CD4-positive, alpha-beta T cell (primary cell): ENCODE results near the gene ZC3HAV1. TPM values are rescaled to one million over a fixed set of nuclear protein-coding genes. Genes with fewer than 3 reads are reported as not detected.
"Not testable (repeated sequence)": the region's sequence is repeated elsewhere in the genome, so short reads cannot be mapped to it uniquely, and the experiment has no call there.

Source experiments
- ATAC-seq: fragments of 200-7000 bp; cut with Tn5 transposase; one replicate; pipeline ENCODE4 v1.10.0; 2022; ENCODE audit warnings: mild to moderate bottlenecking; ENCODE audit not compliant: poor library complexity
- CTCF ChIA-PET: fragments of 350-600 bp; sonication (Branson Sonifier 250); formaldehyde crosslinking; loops from one replicate; lab custom pipeline; 2021; ENCODE audit warnings: antibody characterized with exemption, inconsistent platforms; lab: Charles Lee
- POLR2A ChIA-PET: fragments of 350-600 bp; sonication (Branson Sonifier 250); formaldehyde crosslinking; loops from one replicate; lab custom pipeline; 2021; ENCODE audit warnings: antibody characterized with exemption, inconsistent platforms; lab: Charles Lee
- DNase-seq, 14 experiments: peaks; one replicate each; pipeline ENCODE4 v3.0.0-alpha.2; 2013 to 2020; ENCODE audit warnings: mixed read lengths in 2 of 14
- H3K27ac ChIP-seq, 2 donors: one replicate each; pipeline versions ENCODE4 v1.5.1 to v1.7.0; 2013; ENCODE audit warnings: low read length in 2 of 2, low read depth in 1 of 2, mild to moderate bottlenecking in 1 of 2
- H3K27me3 ChIP-seq, 2 experiments: 1 replicate in 1 of 2; 2 replicates in 1 of 2; pipeline versions ENCODE4 v1.6.1 to v1.7.0; 2013; ENCODE audit warnings: low read length in 2 of 2, control low read depth in 1 of 2, mild to moderate bottlenecking in 1 of 2, moderate library complexity in 1 of 2; ENCODE audit not compliant: insufficient read depth in 2 of 2, control insufficient read depth in 1 of 2
- H3K36me3 ChIP-seq: one replicate; pipeline ENCODE4 v1.6.1; 2013; ENCODE audit warnings: low read length, control low read depth; ENCODE audit not compliant: insufficient read depth
- H3K4me1 ChIP-seq: one replicate; pipeline ENCODE4 v1.6.1; 2013; ENCODE audit warnings: low read length, control low read depth; ENCODE audit not compliant: insufficient read depth
- H3K4me3 ChIP-seq: one replicate; pipeline ENCODE4 v1.5.1; 2013; ENCODE audit warnings: mild to moderate bottlenecking, low read length, moderate library complexity
- H3K9me3 ChIP-seq, 2 experiments: 1 replicate in 1 of 2; 2 replicates in 1 of 2; pipeline versions ENCODE4 v1.6.1 to v1.7.0; 2013; ENCODE audit warnings: low read length in 2 of 2, mild to moderate bottlenecking in 2 of 2, control low read depth in 1 of 2, moderate library complexity in 1 of 2; ENCODE audit not compliant: control insufficient read depth in 1 of 2, insufficient read depth in 1 of 2
- H3K27ac Mint-ChIP-seq: one replicate; pipeline ENCODE4 v1.8.0; 2020; ENCODE audit warnings: mixed read lengths
- H3K27me3 Mint-ChIP-seq: one replicate; pipeline ENCODE4 v1.8.0; 2021; ENCODE audit warnings: mixed read lengths
- H3K36me3 Mint-ChIP-seq: one replicate; pipeline ENCODE4 v1.8.0; 2021; ENCODE audit warnings: low read depth, mixed read lengths
- H3K4me1 Mint-ChIP-seq: one replicate; pipeline ENCODE4 v1.8.0; 2021; ENCODE audit warnings: low read depth, mixed read lengths
- H3K4me3 Mint-ChIP-seq: one replicate; pipeline ENCODE4 v1.8.0; 2020; ENCODE audit warnings: mild to moderate bottlenecking, mixed read lengths
- H3K9me3 Mint-ChIP-seq: one replicate; pipeline ENCODE4 v1.8.0; 2020; ENCODE audit warnings: mixed read lengths
- intact Hi-C, 2 experiments: fragments of 100-400 bp; cut with DNase I in 1 of 2; cut with micrococcal nuclease in 1 of 2; formaldehyde crosslinking; loops; one replicate each; pipeline versions ENCODE4 v1.15.1 to v1.9.0; 2023 to 2025; cut with DNase I, micrococcal nuclease
- total RNA-seq, 174 experiments: library from RNA in 2 of 174; stranded (reverse) in 2 of 174; gene quantifications; one replicate each; pipeline ENCODE4 v1.2.3 and lab custom pipeline; 2021 to 2026
- TF ChIP-seq, protein P1 (sequence below): fragments of 200-600 bp; IDR thresholded peaks from one replicate; pipeline ENCODE4 v1.8.0; 2022; ENCODE audit warnings: antibody characterized with exemption, mild to moderate bottlenecking

ZC3HAV1 gene
- total RNA-seq, 2 experiments from 2014 or later, result 169 to 178 TPM

DNA sequence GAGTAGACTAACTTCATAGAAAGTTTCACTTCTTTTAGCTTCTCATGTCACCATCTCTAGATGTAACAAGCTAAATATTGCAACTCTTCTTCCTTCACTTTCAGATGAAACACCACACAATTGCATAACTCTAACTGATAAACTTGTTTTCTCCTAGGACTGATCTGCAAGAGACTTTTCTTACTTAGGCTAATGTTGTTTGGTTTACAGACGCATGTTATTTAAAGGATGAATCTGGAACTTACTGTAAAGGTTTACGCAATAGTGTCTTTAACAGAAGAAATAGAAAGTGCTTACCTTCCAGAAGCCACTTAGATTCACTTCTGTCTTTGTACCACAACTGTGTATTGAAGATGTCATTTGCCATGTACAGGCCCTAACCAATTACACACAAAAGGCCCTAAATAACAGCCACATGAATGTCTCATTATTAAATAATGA, 22.1 kb upstream of the ZC3HAV1 start:
- TF ChIP-seq, protein P1, sequence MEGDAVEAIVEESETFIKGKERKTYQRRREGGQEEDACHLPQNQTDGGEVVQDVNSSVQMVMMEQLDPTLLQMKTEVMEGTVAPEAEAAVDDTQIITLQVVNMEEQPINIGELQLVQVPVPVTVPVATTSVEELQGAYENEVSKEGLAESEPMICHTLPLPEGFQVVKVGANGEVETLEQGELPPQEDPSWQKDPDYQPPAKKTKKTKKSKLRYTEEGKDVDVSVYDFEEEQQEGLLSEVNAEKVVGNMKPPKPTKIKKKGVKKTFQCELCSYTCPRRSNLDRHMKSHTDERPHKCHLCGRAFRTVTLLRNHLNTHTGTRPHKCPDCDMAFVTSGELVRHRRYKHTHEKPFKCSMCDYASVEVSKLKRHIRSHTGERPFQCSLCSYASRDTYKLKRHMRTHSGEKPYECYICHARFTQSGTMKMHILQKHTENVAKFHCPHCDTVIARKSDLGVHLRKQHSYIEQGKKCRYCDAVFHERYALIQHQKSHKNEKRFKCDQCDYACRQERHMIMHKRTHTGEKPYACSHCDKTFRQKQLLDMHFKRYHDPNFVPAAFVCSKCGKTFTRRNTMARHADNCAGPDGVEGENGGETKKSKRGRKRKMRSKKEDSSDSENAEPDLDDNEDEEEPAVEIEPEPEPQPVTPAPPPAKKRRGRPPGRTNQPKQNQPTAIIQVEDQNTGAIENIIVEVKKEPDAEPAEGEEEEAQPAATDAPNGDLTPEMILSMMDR, result no peak
- H3K27ac Mint-ChIP-seq, result no peak overlapping the region
- ATAC-seq, result no peak

DNA sequence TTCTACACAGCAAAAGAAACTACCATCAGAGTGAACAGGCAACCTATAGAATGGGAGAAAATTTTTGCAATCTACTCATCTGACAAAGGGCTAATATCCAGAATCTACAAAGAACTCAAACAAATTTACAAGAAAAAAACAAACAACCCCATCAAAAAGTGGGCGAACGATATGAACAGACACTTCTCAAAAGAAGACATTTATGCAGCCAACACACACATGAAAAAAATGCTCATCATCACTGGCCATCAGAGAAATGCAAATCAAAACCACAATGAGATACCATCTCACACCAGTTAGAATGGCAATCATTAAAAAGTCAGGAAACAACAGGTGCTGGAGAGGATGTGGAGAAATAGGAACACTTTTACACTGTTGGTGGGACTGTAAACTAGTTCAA, 20.3 kb upstream of the ZC3HAV1 start:
- H3K36me3 ChIP-seq, H3K36me3 Mint-ChIP-seq, ATAC-seq, H3K9me3 ChIP-seq, H3K27ac ChIP-seq, H3K27ac Mint-ChIP-seq, H3K4me3 Mint-ChIP-seq, CTCF ChIA-PET, DNase-seq, H3K27me3 ChIP-seq, H3K9me3 Mint-ChIP-seq, H3K27me3 Mint-ChIP-seq, POLR2A ChIA-PET, H3K4me3 ChIP-seq: not testable (repeated sequence)
- H3K4me1 Mint-ChIP-seq, result peaks cover 32% of the 10 kb centered on the region
- H3K4me1 ChIP-seq, result peaks cover 21% of the 10 kb centered on the region
- intact Hi-C loops, result loop anchor here (5.0 to 10.0 kb wide), 4 partner anchors 33 to 675 kb away; partner anchors contain the start of gene FMC1 (in 1 of the 2)

More for the DNA sequence above, 22.1 kb upstream of the ZC3HAV1 start:
- H3K27me3 ChIP-seq, result no peaks in the 10 kb centered on the region
- H3K36me3 ChIP-seq, result no peaks in the 10 kb centered on the region
- intact Hi-C loops, result loop anchor here (2.0 to 10.0 kb wide), 4 partner anchors 21 to 377 kb away; partner anchors contain the start of gene FMC1 (in 1 of the 2)
- Mint-ChIP-seq H3K4me1 (peaks cover 22% of the 10 kb centered on the region), H3K36me3 (no peaks in the 10 kb centered on the region), H3K27me3 (no peaks in the 10 kb centered on the region), H3K4me3 (no peak overlapping the region), H3K9me3 (no peaks in the 10 kb centered on the region)
- ChIA-PET CTCF (interaction anchor here (1.2 kb wide), 2 partner anchors 8 to 56 kb away, joined by 4 read pairs; no protein-coding TSS in a partner anchor), POLR2A (no interaction called here)
- no peak for DNase-seq
- peaks cover 21% of the 10 kb centered on the region for H3K4me1 ChIP-seq
- H3K27ac ChIP-seq, result no peak overlapping the region
- H3K4me3 ChIP-seq, result no peak overlapping the region
- H3K9me3 ChIP-seq, result no peaks in the 10 kb centered on the region

GRCh38 chr7:139127648-139128047, 18.1 kb upstream of the ZC3HAV1 start:
- POLR2A ChIA-PET, result interaction anchor here (0.6 to 1.7 kb wide), 7 partner anchors 11 to 241 kb away, joined by 3 to 14 read pairs (median 3); no protein-coding TSS in a partner anchor
- CTCF ChIA-PET, result interaction anchor here (0.5 to 1.9 kb wide), 10 partner anchors 9 to 110 kb away, joined by 3 to 12 read pairs (median 3); no protein-coding TSS in a partner anchor
- Histone ChIP-seq H3K4me1 (peaks cover 17% of the 10 kb centered on the region), H3K27me3 (no peaks in the 10 kb centered on the region), H3K27ac (no peak overlapping the region), H3K9me3 (no peaks in the 10 kb centered on the region), H3K36me3 (no peaks in the 10 kb centered on the region), H3K4me3 (no peak overlapping the region)
- TF ChIP-seq, protein P1, result peak; percentile 68
- H3K4me1 Mint-ChIP-seq, result peaks cover 30% of the 10 kb centered on the region
- H3K36me3 Mint-ChIP-seq, result no peaks in the 10 kb centered on the region
- peak in 2 of 14 experiments; percentile 43 to 56 for DNase-seq
- intact Hi-C loops, result loop anchor here (1.0 to 10.0 kb wide), 5 partner anchors 52 to 673 kb away; no protein-coding TSS in a partner anchor
- H3K27ac Mint-ChIP-seq, result no peak overlapping the region
- peak; percentile 78 for ATAC-seq
- H3K27me3 Mint-ChIP-seq, result no peaks in the 10 kb centered on the region
- H3K9me3 Mint-ChIP-seq, result no peaks in the 10 kb centered on the region
- H3K4me3 Mint-ChIP-seq, result no peak overlapping the region
